HG03039 (cell line): ENCODE results near the gene BCL11B.

Experiments used
- ATAC-seq: cut with Tn5 transposase; IDR thresholded peaks from one replicate; pipeline ENCODE4 v1.9.1; 2021; ENCODE audit warnings: mild to moderate bottlenecking, moderate library complexity; ENCODE audit not compliant: unreplicated experiment

Gene BCL11B

DNA sequence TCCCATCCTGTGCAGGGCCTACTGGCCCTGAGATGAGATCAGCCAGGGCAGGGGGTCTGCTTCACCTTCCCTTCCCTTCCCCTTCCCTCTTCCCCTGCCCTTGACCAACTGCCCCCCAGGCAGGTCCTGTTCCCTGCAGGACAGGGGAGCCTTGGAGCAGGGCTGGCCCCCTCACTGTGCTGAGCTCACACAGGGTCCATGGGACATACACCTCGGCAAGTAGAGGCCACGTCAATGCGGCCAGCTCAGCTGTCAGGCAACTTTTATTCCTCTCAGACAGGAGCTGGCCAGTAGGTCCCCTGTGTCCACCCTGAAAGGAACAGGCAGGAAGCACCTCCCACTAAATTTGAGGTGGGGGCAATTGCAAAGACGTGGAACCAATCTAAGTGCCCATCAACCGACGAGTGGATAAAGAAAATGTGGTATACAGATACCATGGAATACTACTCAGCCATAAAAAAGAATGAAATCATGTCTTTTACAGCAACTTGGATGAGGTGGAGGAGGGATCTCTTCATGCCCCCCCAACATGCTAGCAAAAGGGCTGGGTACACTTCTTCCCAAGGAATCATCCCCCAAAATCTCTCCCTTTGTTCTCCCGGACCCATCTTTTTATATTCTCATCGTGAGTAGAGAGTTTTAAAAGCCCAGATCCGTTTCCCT, 148.7 kb downstream of the BCL11B start:
- ATAC-seq: no peak

GRCh38 chr14:99122521-99123125, 149.4 kb downstream of the BCL11B start:
- ATAC-seq: no peak

DNA sequence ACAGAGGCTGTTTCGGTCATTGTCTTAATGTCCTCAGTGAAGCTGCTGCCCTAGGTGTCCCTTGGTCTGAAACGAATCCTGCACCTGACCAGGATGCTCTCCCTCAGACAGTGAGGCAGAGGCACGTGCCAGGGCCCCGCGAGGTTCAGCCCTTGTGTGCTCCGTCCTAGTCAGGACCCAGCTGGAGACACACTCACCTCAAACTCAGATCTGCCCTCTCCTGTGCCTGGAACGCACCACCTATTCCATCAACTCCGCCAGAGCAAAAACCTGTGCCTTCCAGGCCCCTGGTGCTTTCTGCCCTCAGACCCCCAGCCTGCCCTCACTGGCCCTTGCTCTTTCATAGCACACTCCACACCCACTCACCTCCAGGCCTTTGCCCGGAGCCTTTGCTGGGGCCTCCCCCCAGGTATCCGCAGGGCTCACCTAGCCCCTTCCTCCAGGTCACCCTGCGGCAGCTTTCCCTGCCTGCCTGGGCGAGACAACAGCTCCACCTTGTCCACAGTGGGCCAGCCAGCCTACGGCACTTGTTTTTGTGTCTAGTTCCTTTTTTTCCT, 150.6 kb downstream of the BCL11B start:
- ATAC-seq: no peak

- ATAC-seq: no peak
These were observed 151.3 kb downstream of the BCL11B start for GRCh38 chr14:99120526-99121318.

GRCh38 chr14:99119554-99120525, 152.2 kb downstream of the BCL11B start:
- ATAC-seq: no peak
